Thyroid gland (tissue), 4 donors: ENCODE results near the gene ADAMTS6.

ENCODE experiments used
- CTCF ChIP-seq, 6 experiments: fragments of 200-600 bp in 3 of 6; fragments of 450-650 bp in 3 of 6; sonication (generic) in 3 of 6; IDR thresholded peaks; one replicate each; pipeline ENCODE4 v1.5.1; 2016 to 2019; ENCODE audit warnings: antibody characterized with exemption in 6 of 6, mild to moderate bottlenecking in 2 of 6, inconsistent platforms in 1 of 6, moderate library complexity in 1 of 6
- POLR2A ChIP-seq, 2 donors: fragments of 450-650 bp; IDR thresholded peaks; one replicate each; pipeline ENCODE4 v1.6.1; 2017; ENCODE audit warnings: antibody characterized with exemption in 2 of 2, mild to moderate bottlenecking in 2 of 2, moderate library complexity in 1 of 2

- TF ChIP-seq CTCF (IDR thresholded peaks at IDR 0.05): no peak
- no peak for TF ChIP-seq POLR2A (IDR thresholded peaks at IDR 0.05)
These were observed 143.0 kb downstream of the ADAMTS6 start for GRCh38 chr5:65338606-65339151.
